ENCODE measurements around the gene CDHR2. TPM values are rescaled to one million over a fixed set of nuclear protein-coding genes. Genes with fewer than 3 reads are reported as not detected.

CDHR2 gene
- total RNA-seq, 2 donors from 2014 or later, result 0.37 to 0.89 TPM

DNA sequence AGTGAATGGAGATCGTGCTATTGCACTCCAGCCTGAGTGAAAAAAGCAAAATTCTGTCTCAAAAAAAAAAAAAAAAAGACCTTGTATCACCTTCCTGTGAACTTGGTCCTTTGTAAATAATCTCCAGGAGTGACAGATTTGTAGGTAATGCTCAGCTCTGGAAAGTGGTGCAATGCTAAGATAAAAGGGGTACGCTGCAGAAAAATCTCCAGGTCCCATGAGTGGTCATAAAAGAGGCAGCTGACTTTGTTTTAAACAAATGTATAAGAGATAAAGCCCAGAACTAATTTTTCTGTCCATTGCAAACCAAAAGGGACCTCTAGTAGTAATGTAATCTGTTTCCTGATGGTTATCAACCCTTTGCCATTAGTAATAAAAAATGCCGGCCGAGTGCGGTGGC, 45.6 kb upstream of the CDHR2 start:
- Mint-ChIP-seq H3K27me3 (ENCODE audit: insufficient read depth) (no peaks in the 10 kb centered on the region), H3K4me3 (no peak overlapping the region), H3K27ac (no peak overlapping the region), H3K4me1 (no peaks in the 10 kb centered on the region), H3K9me3 (no peaks in the 10 kb centered on the region), H3K36me3 (ENCODE audit: low read depth) (peaks cover 84% of the 10 kb centered on the region)
- H3K9me3 ChIP-seq (ENCODE audit: control insufficient read depth, low read length), result no peaks in the 10 kb centered on the region
- H3K36me3 ChIP-seq (ENCODE audit: control insufficient read depth, insufficient read depth, low read length), result peaks cover 92% of the 10 kb centered on the region
- no peak for DNase-seq
- TF ChIP-seq CTCF (conservative IDR thresholded peaks at IDR 0.05), result no peak
- no peak overlapping the region for H3K27ac ChIP-seq (ENCODE audit: low read depth, low read length)
- H3K9ac ChIP-seq (ENCODE audit: extremely low read depth, low read length, poor library complexity, severe bottlenecking), result no peak overlapping the region
- no peaks in the 10 kb centered on the region for H3K4me1 ChIP-seq (ENCODE audit: control insufficient read depth, insufficient read depth, low read length)
- no peaks in the 10 kb centered on the region for H3K27me3 ChIP-seq (ENCODE audit: control insufficient read depth, insufficient read depth, low read length, poor library complexity, severe bottlenecking)
- 86 to 98% methylated on average over 5 of the region's 5 CpGs for WGBS, 2 experiments (ENCODE audit: insufficient coverage in 1 of 2, insufficient read length in 1 of 2)
- H3K4me3 ChIP-seq (ENCODE audit: low read length), result no peak overlapping the region

DNA sequence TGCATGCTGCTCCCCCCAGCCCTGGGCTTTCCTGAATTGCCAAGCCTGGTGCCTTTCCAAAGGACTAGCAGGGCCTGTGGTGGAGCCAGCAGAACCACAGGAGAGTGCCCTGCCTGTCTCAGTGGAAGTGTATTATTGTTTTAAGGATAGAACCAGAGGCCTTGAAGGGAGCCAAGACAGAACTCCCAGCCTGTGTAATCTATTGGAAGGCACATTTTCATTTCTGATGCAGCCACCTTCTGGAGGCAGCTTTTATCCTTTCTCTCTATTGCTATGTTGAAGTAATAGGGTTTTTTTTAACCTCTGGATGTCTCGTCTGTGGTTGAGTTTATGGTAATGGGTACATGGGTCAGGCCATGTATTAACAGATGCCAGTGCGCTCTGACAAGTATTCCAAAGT, 41.2 kb upstream of the CDHR2 start:
- Mint-ChIP-seq H3K4me1 (no peaks in the 10 kb centered on the region), H3K27me3 (ENCODE audit: insufficient read depth) (no peaks in the 10 kb centered on the region), H3K36me3 (ENCODE audit: low read depth) (peaks cover 60% of the 10 kb centered on the region), H3K4me3 (no peak overlapping the region), H3K9me3 (no peaks in the 10 kb centered on the region), H3K27ac (no peak overlapping the region)
- Histone ChIP-seq H3K27ac (ENCODE audit: low read depth, low read length) (no peak overlapping the region), H3K27me3 (ENCODE audit: control insufficient read depth, insufficient read depth, low read length, poor library complexity, severe bottlenecking) (no peaks in the 10 kb centered on the region), H3K36me3 (ENCODE audit: control insufficient read depth, insufficient read depth, low read length) (peaks cover 70% of the 10 kb centered on the region), H3K4me1 (ENCODE audit: control insufficient read depth, insufficient read depth, low read length) (no peaks in the 10 kb centered on the region), H3K9me3 (ENCODE audit: control insufficient read depth, low read length) (no peaks in the 10 kb centered on the region), H3K9ac (ENCODE audit: extremely low read depth, low read length, poor library complexity, severe bottlenecking) (no peak overlapping the region), H3K4me3 (ENCODE audit: low read length) (no peak overlapping the region)
- WGBS, 2 experiments (ENCODE audit: insufficient coverage in 1 of 2, insufficient read length in 1 of 2), result 83 to 91% methylated on average over 1 to 2 of the region's 2 CpGs
- no peak for TF ChIP-seq CTCF (conservative IDR thresholded peaks at IDR 0.05)
- DNase-seq, result no peak

- Histone ChIP-seq H3K27ac (ENCODE audit: low read depth, low read length) (no peak overlapping the region), H3K27me3 (ENCODE audit: control insufficient read depth, insufficient read depth, low read length, poor library complexity, severe bottlenecking) (no peaks in the 10 kb centered on the region), H3K36me3 (ENCODE audit: control insufficient read depth, insufficient read depth, low read length) (peaks cover 63% of the 10 kb centered on the region), H3K4me3 (ENCODE audit: low read length) (no peak overlapping the region), H3K9me3 (ENCODE audit: control insufficient read depth, low read length) (no peaks in the 10 kb centered on the region), H3K4me1 (ENCODE audit: control insufficient read depth, insufficient read depth, low read length) (no peaks in the 10 kb centered on the region), H3K9ac (ENCODE audit: extremely low read depth, low read length, poor library complexity, severe bottlenecking) (no peak overlapping the region)
- Mint-ChIP-seq H3K27me3 (ENCODE audit: insufficient read depth) (no peaks in the 10 kb centered on the region), H3K4me3 (no peak overlapping the region), H3K36me3 (ENCODE audit: low read depth) (peaks cover 54% of the 10 kb centered on the region), H3K27ac (no peak overlapping the region), H3K4me1 (no peaks in the 10 kb centered on the region), H3K9me3 (no peaks in the 10 kb centered on the region)
- 94 to 96% methylated on average over 2 to 4 of the region's 4 CpGs for WGBS, 2 experiments (ENCODE audit: insufficient coverage in 1 of 2, insufficient read length in 1 of 2)
- no peak for TF ChIP-seq CTCF (conservative IDR thresholded peaks at IDR 0.05)
- no peak for DNase-seq
Measured at GRCh38 chr5:176508603-176509002, 40.5 kb upstream of the CDHR2 start.

All from endodermal cell (in vitro differentiated cells).